HEK293 (cell line): Measurements from ENCODE around the gene ACCSL.

ENCODE experiments used
- CTCF ChIA-PET: fragments of 350-600 bp; formaldehyde crosslinking; extraction: SDS; loops from one replicate; lab custom pipeline; 2021; ENCODE audit warnings: antibody characterized with exemption; lab: Yijun Ruan, JAX
- POLR2A ChIA-PET: fragments of 300-600 bp; formaldehyde crosslinking; extraction: SDS; loops from one replicate; lab custom pipeline; 2020; ENCODE audit warnings: antibody characterized with exemption, inconsistent platforms; lab: Yijun Ruan, JAX
- H3K27ac ChIP-seq: fragments of 200-500 bp; sonication (Bioruptor generic); 2 replicates; pipeline ENCODE4 v1.5.1; 2014; ENCODE audit warnings: low read depth, low read length, control low read depth, inconsistent platforms; ENCODE audit errors: extremely low read depth
- H3K36me3 ChIP-seq, 2 experiments: fragments of 200-500 bp in 1 of 2; sonication (Bioruptor generic) in 1 of 2; 1 replicate in 1 of 2; 2 replicates in 1 of 2; pipeline ENCODE4 v1.5.1; 2014 to 2017; ENCODE audit warnings: inconsistent platforms in 2 of 2, low read length in 2 of 2; ENCODE audit not compliant: control insufficient read depth in 2 of 2, insufficient read depth in 1 of 2
- H3K4me1 ChIP-seq: fragments of 200-500 bp; sonication (Bioruptor generic); 2 replicates; pipeline ENCODE4 v1.5.1; 2014; ENCODE audit warnings: mild to moderate bottlenecking, low read length, inconsistent platforms; ENCODE audit not compliant: control insufficient read depth, insufficient read depth
- H3K4me3 ChIP-seq: 2 replicates; pipeline ENCODE4 v1.5.1; 2011; ENCODE audit warnings: low read depth, mild to moderate bottlenecking, control low read depth, low read length, moderate library complexity
- H3K9me3 ChIP-seq: fragments of 200-500 bp; sonication (Bioruptor generic); 2 replicates; pipeline ENCODE4 v1.5.1; 2014; ENCODE audit warnings: low read depth, low read length, inconsistent platforms; ENCODE audit not compliant: control insufficient read depth, insufficient read depth
- IKZF3 ChIP-seq: fragments of 450-650 bp; IDR thresholded peaks from 2 replicates; pipeline ENCODE4 v1.5.0; 2018; ENCODE audit warnings: missing biosample characterization, mild to moderate bottlenecking, missing genetic modification characterization, moderate library complexity
- TSHZ1 ChIP-seq: fragments of 450-650 bp; formaldehyde crosslinking; IDR thresholded peaks from 2 replicates; pipeline ENCODE4 v1.5.1; 2016; ENCODE audit warnings: missing biosample characterization, missing genetic modification characterization, borderline replicate concordance
- ZBTB10 ChIP-seq: fragments of 450-650 bp; formaldehyde crosslinking; IDR thresholded peaks from 2 replicates; pipeline ENCODE4 v1.5.1; 2016; ENCODE audit warnings: missing biosample characterization, missing genetic modification characterization
- ZBTB26 ChIP-seq: fragments of 450-650 bp; formaldehyde crosslinking; optimal IDR thresholded peaks from 2 replicates; pipeline ENCODE3; 2016; ENCODE audit warnings: missing biosample characterization, mild to moderate bottlenecking, missing genetic modification characterization
- ZFHX2 ChIP-seq: fragments of 450-650 bp; formaldehyde crosslinking; conservative IDR thresholded peaks from 2 replicates; pipeline ENCODE4 v1.5.1; 2016; ENCODE audit warnings: missing biosample characterization, missing genetic modification characterization
- ZFP41 ChIP-seq: fragments of 450-650 bp; formaldehyde crosslinking; IDR thresholded peaks from 2 replicates; pipeline ENCODE4 v1.5.1; 2016; ENCODE audit warnings: missing biosample characterization, missing genetic modification characterization, borderline replicate concordance
- ZFP69B ChIP-seq: fragments of 450-650 bp; formaldehyde crosslinking; IDR thresholded peaks from 2 replicates; pipeline ENCODE4 v1.5.1; 2016; ENCODE audit warnings: missing biosample characterization, missing genetic modification characterization
- ZIC2 ChIP-seq: fragments of 450-650 bp; formaldehyde crosslinking; IDR thresholded peaks from 2 replicates; pipeline ENCODE4 v1.5.1; 2016; ENCODE audit warnings: missing biosample characterization, missing genetic modification characterization
- ZNF10 ChIP-seq: fragments of 450-650 bp; formaldehyde crosslinking; IDR thresholded peaks from 2 replicates; pipeline ENCODE4 v1.5.1; 2017; ENCODE audit warnings: missing biosample characterization, missing genetic modification characterization
- ZNF146 ChIP-seq: fragments of 450-650 bp; formaldehyde crosslinking; IDR thresholded peaks from 2 replicates; pipeline ENCODE4 v1.5.1; 2016; ENCODE audit warnings: missing biosample characterization, missing genetic modification characterization
- ZNF175 ChIP-seq: fragments of 450-650 bp; formaldehyde crosslinking; IDR thresholded peaks from 2 replicates; pipeline ENCODE4 v1.5.1; 2016; ENCODE audit warnings: missing biosample characterization, missing genetic modification characterization
- ZNF184 ChIP-seq: fragments of 450-650 bp; IDR thresholded peaks from 2 replicates; pipeline ENCODE4 v1.5.1; 2018; ENCODE audit warnings: missing biosample characterization, mild to moderate bottlenecking, missing genetic modification characterization
- ZNF221 ChIP-seq: fragments of 450-650 bp; formaldehyde crosslinking; IDR thresholded peaks from 2 replicates; pipeline ENCODE4 v1.5.1; 2017; ENCODE audit warnings: missing biosample characterization, missing genetic modification characterization, borderline replicate concordance
- ZNF280D ChIP-seq: fragments of 450-650 bp; formaldehyde crosslinking; IDR thresholded peaks from 2 replicates; pipeline ENCODE4 v1.5.1; 2016; ENCODE audit warnings: missing biosample characterization, missing genetic modification characterization
- ZNF391 ChIP-seq: fragments of 450-650 bp; formaldehyde crosslinking; IDR thresholded peaks from 2 replicates; pipeline ENCODE4 v1.5.1; 2016; ENCODE audit warnings: low read depth, missing biosample characterization, missing genetic modification characterization, borderline replicate concordance
- ZNF426 ChIP-seq: fragments of 450-650 bp; formaldehyde crosslinking; IDR thresholded peaks from 2 replicates; pipeline ENCODE4 v1.5.1; 2017; ENCODE audit warnings: missing biosample characterization, missing genetic modification characterization, mild to moderate bottlenecking, inconsistent platforms, moderate library complexity
- ZNF549 ChIP-seq: fragments of 450-650 bp; IDR thresholded peaks from 2 replicates; pipeline ENCODE4 v1.5.1; 2018; ENCODE audit warnings: missing biosample characterization, missing genetic modification characterization, mild to moderate bottlenecking, inconsistent platforms, moderate library complexity
- ZNF571 ChIP-seq: fragments of 450-650 bp; formaldehyde crosslinking; IDR thresholded peaks from 2 replicates; pipeline ENCODE4 v1.5.0; 2017; ENCODE audit warnings: missing biosample characterization, missing genetic modification characterization
- ZNF692 ChIP-seq: fragments of 450-650 bp; formaldehyde crosslinking; IDR thresholded peaks from 2 replicates; pipeline ENCODE4 v1.5.1; 2016; ENCODE audit warnings: missing biosample characterization, missing genetic modification characterization
- ZNF747 ChIP-seq: fragments of 450-650 bp; formaldehyde crosslinking; IDR thresholded peaks from 2 replicates; pipeline ENCODE4 v1.5.1; 2016; ENCODE audit warnings: missing biosample characterization, missing genetic modification characterization

ACCSL gene

GRCh38 chr11:44033411-44033850 lies 14.3 kb upstream of the ACCSL start:
- H3K36me3 ChIP-seq: no peaks in the 10 kb centered on the region
- no peak overlapping the region for H3K4me3 ChIP-seq
- ChIA-PET CTCF (interaction anchor here (2.5 kb wide), 1 partner anchor 144 kb away, joined by 16 read pairs; no protein-coding TSS in a partner anchor), POLR2A (no interaction called here)
- H3K9me3 ChIP-seq: no peaks in the 10 kb centered on the region
- TF ChIP-seq ZNF571: no peak
- H3K27ac ChIP-seq: no peak overlapping the region
- H3K4me1 ChIP-seq: no peaks in the 10 kb centered on the region

GRCh38 chr11:44033856-44034255 lies 13.9 kb upstream of the ACCSL start:
- H3K9me3 ChIP-seq: no peaks in the 10 kb centered on the region
- no peaks in the 10 kb centered on the region for H3K4me1 ChIP-seq
- POLR2A ChIA-PET: no interaction called here
- no peak for TF ChIP-seq ZFHX2
- TF ChIP-seq ZFP41 (tag by site-specific recombination): no peak
- no peak for TF ChIP-seq ZBTB26 (tag by site-specific recombination)
- TF ChIP-seq ZNF146: no peak
- TF ChIP-seq ZIC2 (tag by site-specific recombination): no peak
- TF ChIP-seq IKZF3: no peak
- TF ChIP-seq ZNF221: no peak
- H3K27ac ChIP-seq: no peak overlapping the region
- CTCF ChIA-PET: interaction anchor here (1.1 to 2.5 kb wide), 4 partner anchors 10 to 208 kb away, joined by 4 to 16 read pairs (median 6); no protein-coding TSS in a partner anchor
- H3K36me3 ChIP-seq: no peaks in the 10 kb centered on the region
- H3K4me3 ChIP-seq: no peak overlapping the region

GRCh38 chr11:44034639-44035038 lies 13.1 kb upstream of the ACCSL start:
- Histone ChIP-seq H3K4me3 (no peak overlapping the region), H3K27ac (no peak overlapping the region), H3K36me3 (no peaks in the 10 kb centered on the region), H3K9me3 (no peaks in the 10 kb centered on the region), H3K4me1 (no peaks in the 10 kb centered on the region)
- ChIA-PET CTCF (interaction anchor here (0.6 to 2.5 kb wide), 6 partner anchors 9 to 860 kb away, joined by 4 to 16 read pairs (median 4); no protein-coding TSS in a partner anchor), POLR2A (no interaction called here)
- TF ChIP-seq ZNF175 (tag by site-specific recombination) (no peak), ZNF184 (tag by site-specific recombination) (no peak), ZNF747 (tag by site-specific recombination) (no peak), ZNF549 (tag by site-specific recombination) (no peak), ZNF10 (tag by site-specific recombination) (no peak), ZFP69B (no peak), ZNF280D (tag by site-specific recombination) (no peak), ZNF692 (no peak), ZNF426 (tag by site-specific recombination) (no peak), ZNF391 (tag by site-specific recombination) (no peak), TSHZ1 (tag by site-specific recombination) (no peak), ZBTB10 (no peak)
